ENCODE measurements around the gene KLHL8. TPM values are rescaled to one million over a fixed set of nuclear protein-coding genes. Genes with fewer than 3 reads are reported as not detected.

Gene KLHL8
- total RNA-seq, 1 experiment from 2014 or later = 24.2 TPM

GRCh38 chr4:87129681-87130080 lies 90.7 kb downstream of the KLHL8 start:
- Histone ChIP-seq H3K36me3 (ENCODE audit: control insufficient read depth in 1 of 2, insufficient read depth in 2 of 2, low read length in 2 of 2) (no peaks in the 10 kb centered on the region; a peak in 1 of 4 replicates), H3K27ac (ENCODE audit: low read depth, low read length) (no peak overlapping the region), H3K9me2 (ENCODE audit: insufficient read depth) (no peaks in the 10 kb centered on the region), H3K27me3 (ENCODE audit: insufficient read depth, low read length) (no peaks in the 10 kb centered on the region), H2AFZ (ENCODE audit: low read depth, low read length, poor library complexity, severe bottlenecking) (no peak overlapping the region), H3K79me2 (ENCODE audit: insufficient read depth, low read length) (no peaks in the 10 kb centered on the region), H4K20me1 (ENCODE audit: insufficient read depth) (no peaks in the 10 kb centered on the region), H3K4me2 (ENCODE audit: low read length) (no peak overlapping the region), H3K4me3 (replicated peaks in 1 of 2; ENCODE audit: low read depth in 1 of 2, low read length in 2 of 2) (no peak overlapping the region), H3K9me3 (ENCODE audit: control insufficient read depth in 1 of 2, insufficient read depth in 1 of 2, low read depth in 1 of 2, low read length in 2 of 2) (no peaks in the 10 kb centered on the region), H3K4me1 (ENCODE audit: control insufficient read depth in 1 of 2, insufficient read depth in 2 of 2, low read length in 2 of 2) (no peaks in the 10 kb centered on the region), H3K9ac (ENCODE audit: low read length) (no peak overlapping the region)
- CTCF ChIA-PET = no interaction called here
- POLR2A ChIA-PET = no interaction called here
- TF ChIP-seq EZH2 (IDR thresholded peaks at IDR 0.05) (no peak), ATF3 (IDR thresholded peaks at IDR 0.05) (no peak), CEBPB (IDR thresholded peaks at IDR 0.05; ENCODE audit: low read depth) (no peak), CTCF (IDR thresholded peaks at IDR 0.05 in 2 of 3, conservative IDR thresholded peaks at IDR 0.05 in 1 of 3; ENCODE audit: borderline replicate concordance in 1 of 3, insufficient read depth in 1 of 3, low read depth in 2 of 3, low read length in 2 of 3) (no peak), ZFX (IDR thresholded peaks at IDR 0.05) (no peak), POLR2A (IDR thresholded peaks at IDR 0.05; ENCODE audit: borderline replicate concordance, extremely low read depth, insufficient read depth, insufficient read length) (no peak), YY1 (IDR thresholded peaks at IDR 0.05; ENCODE audit: extremely low read depth, insufficient replicate concordance, low read depth, low read length) (no peak), MAX (IDR thresholded peaks at IDR 0.05) (no peak), SIN3A (IDR thresholded peaks at IDR 0.05; ENCODE audit: low read depth) (no peak), EGR1 (IDR thresholded peaks at IDR 0.05; ENCODE audit: low read depth) (no peak), SP1 (IDR thresholded peaks at IDR 0.05; ENCODE audit: low read depth) (no peak), ZNF274 (IDR thresholded peaks at IDR 0.05; ENCODE audit: low read depth, low read length) (no peak)
- intact Hi-C loops (cut with micrococcal nuclease) = no loop called here
- RAD21 ChIA-PET (ENCODE audit: low non-redundant PET in 1 of 2, low total read pairs in 2 of 2, uncharacterized antibody in 2 of 2, unreplicated experiment in 2 of 2) = no interaction called here
- no peak for ATAC-seq
- no TSS peak for BruUV-seq (replicated peaks)
- no peak for DNase-seq (ENCODE audit: low read depth, low spot score)

Data from HCT116 (cell line).